NOMO-1 treated with DMSO at 0.1 percent for 48 hours (cell line): ENCODE measurements around the gene ARL5B.
"Not testable (repeated sequence)": the region's sequence is repeated elsewhere in the genome, so short reads cannot be mapped to it uniquely, and the experiment has no call there.

Experiments
- DNase-seq: peaks from one replicate; lab custom pipeline; 2025; ENCODE audit not compliant: unreplicated experiment; lab: John Stamatoyannopoulos, UW

ARL5B gene

DNA sequence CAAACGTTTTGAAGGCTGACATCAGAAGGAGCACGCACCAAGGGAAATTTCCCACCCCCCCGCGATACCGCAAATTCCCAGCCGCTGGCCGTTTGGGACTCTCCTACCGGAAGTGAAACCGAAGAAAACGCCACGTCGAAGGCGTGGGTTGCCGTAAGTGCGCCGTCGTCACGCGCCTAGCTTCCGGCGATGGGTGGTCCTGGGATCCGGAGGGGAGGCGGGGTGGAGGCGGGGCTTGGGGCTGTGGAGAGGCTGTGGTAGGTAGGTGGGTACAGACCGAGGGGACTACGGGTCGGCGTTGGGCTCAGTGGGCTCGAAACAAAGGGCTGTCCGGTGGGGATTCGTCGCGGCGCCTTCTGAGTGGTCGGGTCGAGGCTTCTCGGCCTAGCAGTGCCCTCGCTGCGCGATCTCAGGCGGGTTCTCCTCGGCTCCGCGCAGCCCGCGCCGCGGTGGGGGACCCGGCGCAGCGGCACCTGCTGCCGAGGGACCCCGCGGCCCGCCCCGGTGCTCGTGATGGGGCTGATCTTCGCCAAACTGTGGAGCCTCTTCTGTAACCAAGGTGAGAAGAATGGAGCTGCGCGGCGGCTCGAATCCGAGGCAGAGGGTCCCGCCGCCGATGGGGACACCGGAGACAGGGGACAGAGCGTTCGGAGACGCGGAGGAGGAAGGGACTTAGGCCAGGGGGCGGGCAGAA, at the start of gene ARL5B:
TSS of gene ARL5B (plus strand) at position 307 of the 694 bp plus-strand sequence. CDS start at position 514, 207 bp downstream.
- DNase-seq = peak; percentile 86

- DNase-seq = no peak
Observed at GRCh38 chr10:18610517-18610916, 48.7 kb upstream of the ARL5B start.

DNA sequence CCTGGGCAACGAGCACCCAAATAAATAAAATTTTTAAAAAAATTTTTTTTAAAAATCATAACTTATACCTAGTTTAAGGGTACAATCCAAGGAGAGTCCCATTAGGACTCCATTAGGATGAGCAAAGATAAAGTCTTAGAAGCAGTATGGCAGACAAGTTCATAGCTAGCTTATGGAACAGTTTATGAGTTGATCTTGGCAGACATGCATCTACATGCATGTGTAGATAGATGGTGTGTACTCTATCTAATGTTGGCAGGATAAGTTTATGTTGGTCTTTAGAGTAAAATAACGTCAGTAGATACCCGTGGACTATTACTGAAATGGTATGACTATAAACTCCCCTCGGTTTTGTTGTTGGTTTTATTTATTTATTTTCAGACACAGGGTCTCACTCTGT, 48.1 kb upstream of the ARL5B start:
- DNase-seq = no peak

DNA sequence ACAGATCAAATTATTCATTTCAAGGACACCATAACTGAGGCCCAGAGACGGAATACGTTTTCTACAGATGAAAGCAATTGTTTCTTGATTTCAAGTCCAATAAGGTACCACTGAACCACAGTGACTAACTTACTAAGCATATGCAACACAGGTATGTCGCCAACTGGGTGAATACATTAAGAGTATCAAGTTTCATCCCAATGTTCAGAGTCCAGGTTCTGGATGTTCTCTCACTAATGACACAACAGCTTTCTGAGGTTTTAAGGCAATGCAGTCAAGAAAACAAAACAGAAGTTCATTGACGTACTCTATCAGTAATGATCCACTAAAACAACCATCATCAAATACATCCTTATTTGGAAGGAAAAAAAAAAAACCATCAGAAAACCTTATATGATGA, 43.6 kb upstream of the ARL5B start:
- DNase-seq = no peak

- DNase-seq = no peak
Observed at GRCh38 chr10:18616337-18616736, 42.9 kb upstream of the ARL5B start.

DNA sequence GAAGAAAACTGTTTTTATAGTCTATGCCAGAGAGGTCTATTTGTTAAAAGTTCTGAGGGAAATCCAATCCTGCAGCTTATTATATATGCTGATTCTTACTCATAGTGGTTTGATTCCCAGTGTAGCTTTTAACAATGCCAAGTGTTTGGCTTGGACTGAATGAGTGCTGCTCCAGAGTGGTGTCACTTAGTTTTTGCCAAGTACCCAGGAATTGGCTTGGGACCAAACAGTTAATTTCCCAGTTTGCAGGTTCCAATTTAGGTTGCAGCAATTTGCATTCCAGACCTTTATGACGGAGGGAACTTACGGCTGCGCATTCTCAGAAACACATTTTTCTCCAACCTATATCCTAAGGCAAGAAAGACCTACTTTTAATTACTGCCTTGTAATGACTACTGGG, 40.2 kb upstream of the ARL5B start:
- no peak for DNase-seq

DNA sequence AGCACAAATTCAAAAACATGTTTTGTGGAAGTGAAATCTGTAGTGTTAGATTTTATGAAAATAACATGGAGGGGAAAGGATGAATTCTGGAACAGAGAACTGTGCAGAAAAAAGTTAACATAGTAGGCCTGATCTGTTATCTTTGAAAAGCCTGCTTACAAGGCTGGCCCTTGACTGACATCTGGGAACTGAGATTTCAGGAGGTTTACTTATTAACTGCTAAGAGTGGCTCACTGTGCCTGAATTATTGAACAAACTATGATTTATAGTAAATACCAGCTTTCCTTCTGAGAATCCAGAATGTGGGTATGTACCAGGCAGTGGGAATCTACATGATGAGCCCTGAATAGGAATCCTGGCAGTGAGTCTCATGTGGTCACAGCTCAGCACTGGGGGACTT, 38.4 kb upstream of the ARL5B start:
- DNase-seq = no peak

DNA sequence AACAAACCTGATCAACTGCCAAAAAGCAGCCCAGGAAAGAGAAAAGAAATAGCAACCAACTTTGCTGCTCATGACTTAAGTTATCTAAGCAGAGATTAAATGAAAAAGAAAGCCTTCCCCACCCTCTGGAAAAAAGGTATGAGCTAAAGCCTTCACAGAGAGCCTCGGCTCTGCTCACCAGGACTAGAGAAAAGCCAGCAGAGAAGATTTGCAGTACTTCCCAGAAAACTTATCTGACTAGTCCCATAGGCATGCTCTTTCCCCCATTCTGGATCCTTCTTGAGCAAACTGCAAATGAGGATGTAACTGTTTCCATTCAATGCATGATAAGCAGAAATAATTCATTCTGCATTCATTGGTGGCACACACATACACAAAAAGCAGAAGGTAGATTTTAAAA, 35.6 kb upstream of the ARL5B start:
- not testable (repeated sequence) for DNase-seq

DNA sequence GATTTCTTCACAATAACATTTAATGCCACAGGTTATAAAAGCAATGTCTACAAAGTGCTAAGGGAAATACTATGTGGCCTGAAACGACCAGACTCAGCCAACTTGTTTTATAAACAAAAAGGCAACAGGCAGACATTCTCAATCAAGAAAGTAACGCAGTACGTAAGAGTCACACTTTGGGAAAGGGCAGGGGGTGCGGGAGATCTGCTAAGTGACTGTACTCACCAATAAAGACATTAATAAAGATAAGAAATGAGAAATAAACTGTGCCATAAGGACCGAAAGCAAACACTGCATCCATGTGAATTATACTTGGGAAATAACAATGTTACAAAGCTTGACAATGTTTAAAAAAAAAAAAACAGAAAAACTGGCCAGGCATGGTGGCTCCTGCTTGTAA, 33.3 kb upstream of the ARL5B start:
- no peak for DNase-seq

DNA sequence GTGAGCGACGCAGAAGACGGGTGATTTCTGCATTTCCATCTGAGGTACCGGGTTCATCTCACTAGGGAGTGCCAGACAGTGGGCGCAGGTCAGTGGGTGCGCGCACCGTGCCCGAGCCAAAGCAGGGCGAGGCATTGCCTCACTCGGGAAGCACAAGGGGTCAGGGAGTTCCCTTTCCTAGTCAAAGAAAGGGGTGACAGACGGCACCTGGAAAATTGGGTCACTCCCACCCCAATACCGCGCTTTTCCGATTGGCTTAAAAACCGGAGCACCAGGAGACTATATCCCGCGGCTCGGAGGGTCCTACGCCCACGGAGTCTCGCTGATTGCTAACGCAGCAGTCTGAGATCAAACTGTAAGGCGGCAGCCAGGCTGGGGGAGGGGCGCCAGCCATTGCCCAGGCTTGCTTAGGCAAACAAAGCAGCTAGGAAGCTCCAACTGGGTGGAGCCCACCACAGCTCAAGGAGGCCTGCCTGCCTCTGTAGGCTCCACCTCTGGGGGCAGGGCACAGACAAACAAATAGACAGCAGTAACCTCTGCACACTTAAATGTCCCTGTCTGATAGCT, 31.7 kb upstream of the ARL5B start:
- peak; percentile 10 for DNase-seq

DNA sequence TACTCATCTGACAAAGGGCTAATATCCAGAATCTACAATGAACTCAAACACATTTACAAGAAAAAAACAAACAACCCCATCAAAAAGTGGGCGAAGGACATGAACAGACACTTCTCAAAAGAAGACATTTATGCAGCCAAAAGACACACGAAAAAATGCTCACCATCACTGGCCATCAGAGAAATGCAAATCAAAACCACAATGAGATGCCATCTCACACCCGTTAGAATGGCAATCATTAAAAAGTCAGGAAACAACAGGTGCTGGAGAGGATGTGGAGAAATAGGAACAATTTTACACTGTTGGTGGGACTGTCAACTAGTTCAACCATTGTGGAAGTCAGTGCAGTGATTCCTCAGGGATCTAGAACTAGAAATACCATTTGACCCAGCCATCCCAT, 26.7 kb upstream of the ARL5B start:
- not testable (repeated sequence) for DNase-seq

GRCh38 chr10:18635995-18636394, 23.2 kb upstream of the ARL5B start:
- DNase-seq = no peak

DNA sequence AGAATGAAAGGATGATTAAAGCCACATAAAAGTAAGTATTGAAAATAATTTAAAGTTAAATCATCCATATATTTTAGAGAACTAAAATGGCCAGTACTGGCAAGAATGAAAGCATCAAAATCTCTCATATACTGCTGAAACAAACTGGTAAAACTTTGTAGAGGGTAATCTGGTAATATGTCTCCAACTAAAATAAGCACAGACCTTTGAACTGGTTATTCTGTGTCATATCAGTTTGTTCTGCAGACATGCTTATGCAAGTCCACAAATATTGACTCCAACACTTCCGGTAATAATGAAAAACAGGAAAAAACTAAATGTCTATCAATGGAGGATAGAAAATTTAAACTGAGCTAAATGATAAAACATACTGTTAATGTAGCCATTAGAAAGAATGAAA, 21.8 kb upstream of the ARL5B start:
- DNase-seq = not testable (repeated sequence)

GRCh38 chr10:18639719-18640118, 19.5 kb upstream of the ARL5B start:
- DNase-seq = not testable (repeated sequence)

DNA sequence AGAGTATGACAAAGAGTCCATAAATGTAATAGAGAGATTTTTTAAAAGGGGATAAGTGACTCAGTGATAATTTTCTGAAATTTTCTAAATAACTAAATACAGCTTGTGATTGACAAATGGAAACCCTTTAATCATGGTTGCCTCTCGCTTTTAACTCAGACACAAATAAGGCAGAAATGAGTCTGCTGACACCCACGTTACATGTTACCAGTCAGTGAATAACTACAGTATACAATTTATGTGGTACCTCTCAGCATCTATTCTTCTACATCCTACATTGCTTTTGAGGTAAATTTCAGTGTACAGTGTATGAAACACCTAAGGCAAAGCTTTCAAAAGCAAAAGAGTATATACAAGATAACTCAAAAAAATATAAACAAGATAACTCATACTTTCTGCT, 12.1 kb upstream of the ARL5B start:
- DNase-seq = no peak

GRCh38 chr10:18647945-18648344, 11.3 kb upstream of the ARL5B start:
- DNase-seq = no peak

DNA sequence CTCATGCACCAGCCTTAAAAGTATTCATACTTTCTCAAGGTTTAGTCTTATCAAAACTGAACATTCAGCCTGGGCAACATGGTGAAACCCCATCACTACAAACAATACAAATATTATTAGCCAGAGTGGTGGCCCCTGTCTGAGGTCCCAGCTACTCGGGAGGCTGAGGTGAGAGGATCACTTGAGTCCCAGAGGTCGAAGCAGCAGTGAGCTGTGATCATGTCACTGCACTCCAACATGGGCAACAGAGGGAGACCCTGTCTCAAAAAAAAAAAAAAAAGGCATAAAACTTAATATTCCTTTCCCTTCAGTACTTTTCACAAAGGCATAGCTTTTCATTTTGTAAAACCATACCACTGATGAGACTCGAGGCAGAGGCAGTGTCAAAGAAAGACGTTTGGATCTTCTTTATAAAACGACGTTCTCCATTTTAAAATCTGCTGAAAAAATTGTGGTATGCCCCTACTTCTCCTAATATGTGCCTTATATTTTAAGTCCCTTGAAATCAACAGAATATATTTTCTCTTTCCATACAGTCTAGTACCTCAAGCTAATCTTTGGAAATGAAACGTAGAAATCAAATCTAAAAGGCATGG, 9.8 kb upstream of the ARL5B start:
- no peak for DNase-seq

DNA sequence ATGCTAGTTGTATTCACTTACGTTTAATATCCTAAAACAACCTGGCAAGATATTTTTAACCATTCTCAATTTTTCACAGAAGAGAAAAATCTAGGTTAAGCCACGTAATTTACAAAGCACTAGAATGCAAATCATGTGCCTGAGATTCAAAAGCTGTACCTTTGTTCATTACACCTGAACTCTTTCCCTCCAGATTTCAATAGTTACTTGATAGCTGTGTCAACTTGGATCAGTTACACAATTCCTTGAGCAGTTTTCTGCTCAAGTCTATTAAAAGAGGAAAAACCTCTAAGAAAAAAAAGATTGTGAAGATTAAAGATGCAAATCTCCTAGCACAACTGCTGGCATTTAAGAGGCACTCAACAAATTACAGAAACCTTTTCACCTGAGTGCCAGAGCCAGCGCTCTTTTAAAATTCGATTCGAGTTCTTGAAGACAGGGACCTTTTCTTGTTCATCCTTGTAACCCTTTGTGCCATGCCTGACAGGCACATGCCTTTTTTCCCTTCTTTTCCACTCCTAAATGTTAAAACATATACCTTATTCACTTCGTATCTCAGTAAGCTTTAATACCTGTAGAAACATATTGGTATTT, 8.7 kb upstream of the ARL5B start:
- no peak for DNase-seq

DNA sequence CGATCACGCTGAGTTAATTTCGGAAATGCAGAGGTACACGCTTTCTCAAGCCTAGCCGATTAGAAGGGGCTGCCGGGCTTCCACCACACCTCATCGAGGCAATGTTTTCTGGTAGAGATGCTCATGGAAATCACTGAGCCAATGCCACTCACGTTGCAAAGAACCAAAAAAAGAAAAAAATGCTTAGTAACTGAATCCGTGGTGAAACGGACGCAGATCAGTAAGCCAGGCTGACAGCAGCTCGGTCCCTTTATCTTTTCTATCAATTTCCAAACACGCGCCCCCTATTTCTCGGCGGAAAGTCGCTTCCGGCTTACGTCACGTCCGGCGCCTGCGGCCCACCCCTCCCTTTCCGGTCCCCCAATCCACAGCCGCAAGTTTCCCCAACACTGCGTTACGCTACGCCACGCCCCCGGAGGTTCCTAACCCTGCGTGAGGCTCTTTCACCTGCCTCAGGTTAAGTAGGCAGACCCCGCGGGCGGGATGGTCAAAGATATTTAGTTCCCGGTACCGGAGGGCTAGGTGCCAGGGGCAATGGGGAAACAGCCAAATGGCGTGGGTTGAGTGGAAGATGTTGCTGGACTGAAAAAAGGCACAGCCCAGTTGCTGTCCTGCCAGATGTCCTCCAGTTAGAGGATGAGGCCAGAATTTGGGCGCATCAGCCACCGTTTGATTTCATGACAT, 7.8 kb upstream of the ARL5B start, which contains the start of gene NSUN6:
TSS of gene NSUN6 (minus strand) at position 264 of the 684 bp plus-strand sequence. CDS start 384 bp downstream, outside the sequence.
- peak; percentile 80 for DNase-seq

DNA sequence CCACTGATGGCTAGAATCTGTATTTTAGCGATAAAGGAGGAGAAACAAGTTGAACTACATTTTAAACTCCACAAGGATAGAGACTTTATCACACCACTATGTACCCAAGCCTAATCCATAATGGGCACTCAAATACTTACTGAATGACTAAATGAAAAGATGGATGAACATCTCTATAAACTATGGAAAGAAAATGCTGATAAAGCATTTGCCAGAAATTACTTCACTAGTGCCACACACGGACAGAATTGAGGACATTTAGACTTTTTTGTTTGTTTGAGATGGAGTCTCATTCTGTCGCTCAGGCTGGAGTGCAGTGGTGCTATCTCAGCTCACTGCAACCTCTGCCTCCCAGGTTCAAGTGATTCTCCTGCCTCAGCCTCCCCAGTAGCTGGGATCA, 6.1 kb upstream of the ARL5B start:
- DNase-seq = no peak

DNA sequence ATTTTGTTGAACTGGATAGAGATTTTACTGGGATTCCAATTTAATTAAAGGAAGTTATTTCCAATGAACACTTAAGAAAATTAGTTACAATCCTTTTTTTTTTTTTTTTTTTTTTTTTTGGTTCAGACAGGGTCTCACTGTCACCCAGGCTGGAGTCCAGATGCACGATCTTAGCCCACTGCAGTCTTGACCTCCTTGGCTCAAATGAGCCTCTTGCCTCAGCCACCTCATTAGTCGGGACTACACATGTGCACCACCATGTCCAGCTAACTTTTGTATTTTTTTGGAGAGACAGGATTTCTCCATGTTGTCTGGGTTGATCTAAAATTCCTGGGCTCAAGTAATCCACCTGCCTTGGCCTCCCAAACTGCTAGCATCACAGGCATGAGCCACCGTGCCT, 2.5 kb upstream of the ARL5B start:
- DNase-seq = no peak
